ENCODE results near the gene RPTOR.

DNA sequence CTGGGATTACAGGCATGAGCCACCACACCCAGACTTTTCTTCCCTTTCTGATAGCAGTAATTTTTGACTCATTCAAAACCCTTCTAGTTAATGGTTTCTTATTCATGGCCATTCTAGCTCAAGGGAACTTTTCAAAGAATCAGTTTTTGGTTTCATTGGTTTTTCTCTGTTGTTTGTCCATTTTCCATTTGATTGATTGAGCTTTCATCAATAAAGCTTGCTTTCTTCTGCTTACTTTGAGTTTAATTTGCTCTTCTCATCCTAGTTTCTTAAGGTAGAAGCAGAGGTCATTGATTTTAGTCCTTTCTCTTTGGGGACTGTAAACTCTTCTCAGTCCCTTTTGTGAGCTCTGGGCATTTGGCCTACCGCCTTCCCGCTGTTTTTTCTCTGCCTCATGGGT, 365.0 kb downstream of the RPTOR start:
- TF ChIP-seq, protein P1, sequence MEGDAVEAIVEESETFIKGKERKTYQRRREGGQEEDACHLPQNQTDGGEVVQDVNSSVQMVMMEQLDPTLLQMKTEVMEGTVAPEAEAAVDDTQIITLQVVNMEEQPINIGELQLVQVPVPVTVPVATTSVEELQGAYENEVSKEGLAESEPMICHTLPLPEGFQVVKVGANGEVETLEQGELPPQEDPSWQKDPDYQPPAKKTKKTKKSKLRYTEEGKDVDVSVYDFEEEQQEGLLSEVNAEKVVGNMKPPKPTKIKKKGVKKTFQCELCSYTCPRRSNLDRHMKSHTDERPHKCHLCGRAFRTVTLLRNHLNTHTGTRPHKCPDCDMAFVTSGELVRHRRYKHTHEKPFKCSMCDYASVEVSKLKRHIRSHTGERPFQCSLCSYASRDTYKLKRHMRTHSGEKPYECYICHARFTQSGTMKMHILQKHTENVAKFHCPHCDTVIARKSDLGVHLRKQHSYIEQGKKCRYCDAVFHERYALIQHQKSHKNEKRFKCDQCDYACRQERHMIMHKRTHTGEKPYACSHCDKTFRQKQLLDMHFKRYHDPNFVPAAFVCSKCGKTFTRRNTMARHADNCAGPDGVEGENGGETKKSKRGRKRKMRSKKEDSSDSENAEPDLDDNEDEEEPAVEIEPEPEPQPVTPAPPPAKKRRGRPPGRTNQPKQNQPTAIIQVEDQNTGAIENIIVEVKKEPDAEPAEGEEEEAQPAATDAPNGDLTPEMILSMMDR (IDR thresholded peaks at IDR 0.05) = no peak
- TF ChIP-seq POLR2A (IDR thresholded peaks at IDR 0.05) (no peak), POLR2AphosphoS5 (IDR thresholded peaks at IDR 0.05) (no peak)
